ENCODE data around the gene IL32.

IL32 gene

DNA sequence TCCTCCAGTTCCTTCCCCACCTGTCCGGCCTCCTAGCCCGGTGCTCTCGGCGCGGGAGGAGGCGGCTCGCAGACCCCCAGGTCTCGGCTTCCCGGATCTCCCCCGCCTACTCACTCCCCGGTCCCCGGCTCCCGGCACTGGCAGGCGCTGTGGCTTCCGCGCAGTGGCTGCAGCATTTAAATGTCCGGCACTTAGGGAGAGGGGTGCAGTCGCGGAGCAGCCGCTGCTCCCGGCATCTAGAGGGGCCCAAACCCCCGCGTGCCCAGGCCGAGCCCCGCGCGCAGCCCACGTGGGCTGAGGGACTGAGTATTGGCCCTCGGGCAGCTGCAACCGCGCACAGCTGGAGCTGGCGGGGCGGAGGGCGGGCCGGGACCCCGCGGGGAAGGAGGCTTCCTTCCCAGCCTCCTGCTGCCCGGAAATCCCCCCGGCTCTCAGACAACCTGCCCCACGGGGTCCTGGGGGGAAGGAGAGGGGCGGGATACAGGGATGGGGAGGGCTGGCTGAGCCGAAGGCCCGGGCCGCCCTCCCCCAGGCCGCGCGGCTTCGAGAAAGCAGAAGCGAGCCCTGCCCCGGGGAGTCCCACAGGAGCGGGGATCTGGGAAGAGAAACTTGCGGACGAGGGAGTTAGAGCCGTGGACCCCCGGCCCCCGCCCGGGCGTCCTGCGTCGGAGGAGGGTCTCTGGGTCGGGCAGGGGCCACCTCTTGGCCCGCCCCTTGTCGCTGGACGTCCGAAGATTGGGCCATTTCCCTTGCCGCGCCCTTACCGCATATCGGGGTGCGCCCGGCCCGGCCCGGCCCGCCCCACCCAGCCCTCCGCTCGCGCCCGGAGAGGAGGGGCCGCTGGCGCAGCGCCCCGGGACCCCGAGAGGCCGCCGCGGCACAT, 19.4 kb upstream of the IL32 start, which contains the start of gene MMP25 (continued):
- TF ChIP-seq, protein P1, sequence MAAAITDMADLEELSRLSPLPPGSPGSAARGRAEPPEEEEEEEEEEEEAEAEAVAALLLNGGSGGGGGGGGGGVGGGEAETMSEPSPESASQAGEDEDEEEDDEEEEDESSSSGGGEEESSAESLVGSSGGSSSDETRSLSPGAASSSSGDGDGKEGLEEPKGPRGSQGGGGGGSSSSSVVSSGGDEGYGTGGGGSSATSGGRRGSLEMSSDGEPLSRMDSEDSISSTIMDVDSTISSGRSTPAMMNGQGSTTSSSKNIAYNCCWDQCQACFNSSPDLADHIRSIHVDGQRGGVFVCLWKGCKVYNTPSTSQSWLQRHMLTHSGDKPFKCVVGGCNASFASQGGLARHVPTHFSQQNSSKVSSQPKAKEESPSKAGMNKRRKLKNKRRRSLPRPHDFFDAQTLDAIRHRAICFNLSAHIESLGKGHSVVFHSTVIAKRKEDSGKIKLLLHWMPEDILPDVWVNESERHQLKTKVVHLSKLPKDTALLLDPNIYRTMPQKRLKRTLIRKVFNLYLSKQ (tag by site-specific recombination; IDR thresholded peaks at IDR 0.05; ENCODE audit: borderline replicate concordance) = no peak
- TF ChIP-seq ZSCAN30 (tag by site-specific recombination; IDR thresholded peaks at IDR 0.05) (no peak), ZNF433 (tag by site-specific recombination; IDR thresholded peaks at IDR 0.05; ENCODE audit: low read depth) (no peak), ZNF24 (tag by site-specific recombination; IDR thresholded peaks at IDR 0.05) (no peak), ZNF623 (tag by site-specific recombination; IDR thresholded peaks at IDR 0.05) (no peak), ZNF660 (tag by site-specific recombination; IDR thresholded peaks at IDR 0.05) (no peak), EGR2 (tag by site-specific recombination; IDR thresholded peaks at IDR 0.05; ENCODE audit: low read depth) (peak; percentile 68), ZNF10 (tag by site-specific recombination; IDR thresholded peaks at IDR 0.05) (peak; percentile 49; the same call in 1 of the 2 replicates), ZBTB20 (tag by site-specific recombination; IDR thresholded peaks at IDR 0.05) (peak; percentile 58; the same call in 1 of the 2 replicates), IKZF3 (tag by site-specific recombination; IDR thresholded peaks at IDR 0.05) (peak; percentile 32; the same call in 1 of the 2 replicates), ZNF621 (tag by site-specific recombination; IDR thresholded peaks at IDR 0.05) (no peak), YY1 (tag by site-specific recombination; IDR thresholded peaks at IDR 0.05) (no peak), ZNF19 (tag by site-specific recombination; IDR thresholded peaks at IDR 0.05; ENCODE audit: low read depth) (no peak), ZNF274 (IDR thresholded peaks at IDR 0.05; ENCODE audit: low read length) (no peak), ZNF274 (tag by site-specific recombination; IDR thresholded peaks at IDR 0.05; ENCODE audit: borderline replicate concordance) (no peak), KLF10 (tag by site-specific recombination; IDR thresholded peaks at IDR 0.05) (peak; percentile 51; the same call in 1 of the 2 replicates), ZNF366 (tag by site-specific recombination; conservative IDR thresholded peaks at IDR 0.05) (no peak), ZNF658 (tag by site-specific recombination; IDR thresholded peaks at IDR 0.05) (no peak), ZNF473 (tag by site-specific recombination; IDR thresholded peaks at IDR 0.05) (no peak), ZNF530 (tag by site-specific recombination; IDR thresholded peaks at IDR 0.05; ENCODE audit: low read depth) (0 out of 2 replicates have a peak, but pooled peaks have one; percentile 54), KLF1 (tag by site-specific recombination; IDR thresholded peaks at IDR 0.05) (peak; percentile 56; the same call in 1 of the 2 replicates), ZNF843 (tag by site-specific recombination; IDR thresholded peaks at IDR 0.05) (no peak), KLF7 (tag by site-specific recombination; IDR thresholded peaks at IDR 0.05; ENCODE audit: borderline replicate concordance) (no peak), ZNF423 (tag by site-specific recombination; IDR thresholded peaks at IDR 0.05) (no peak), ZXDB (tag by site-specific recombination; IDR thresholded peaks at IDR 0.05) (peak; percentile 16; the same call in 1 of the 2 replicates), ZNF501 (tag by site-specific recombination; IDR thresholded peaks at IDR 0.05) (no peak), ZNF514 (tag by site-specific recombination; IDR thresholded peaks at IDR 0.05) (no peak), ZBTB1 (tag by site-specific recombination; IDR thresholded peaks at IDR 0.05) (no peak)
- TF ChIP-seq, protein P2, sequence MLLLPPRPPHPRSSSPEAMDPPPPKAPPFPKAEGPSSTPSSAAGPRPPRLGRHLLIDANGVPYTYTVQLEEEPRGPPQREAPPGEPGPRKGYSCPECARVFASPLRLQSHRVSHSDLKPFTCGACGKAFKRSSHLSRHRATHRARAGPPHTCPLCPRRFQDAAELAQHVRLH (tag by site-specific recombination; IDR thresholded peaks at IDR 0.05) = no peak
- TF ChIP-seq, protein P3, sequence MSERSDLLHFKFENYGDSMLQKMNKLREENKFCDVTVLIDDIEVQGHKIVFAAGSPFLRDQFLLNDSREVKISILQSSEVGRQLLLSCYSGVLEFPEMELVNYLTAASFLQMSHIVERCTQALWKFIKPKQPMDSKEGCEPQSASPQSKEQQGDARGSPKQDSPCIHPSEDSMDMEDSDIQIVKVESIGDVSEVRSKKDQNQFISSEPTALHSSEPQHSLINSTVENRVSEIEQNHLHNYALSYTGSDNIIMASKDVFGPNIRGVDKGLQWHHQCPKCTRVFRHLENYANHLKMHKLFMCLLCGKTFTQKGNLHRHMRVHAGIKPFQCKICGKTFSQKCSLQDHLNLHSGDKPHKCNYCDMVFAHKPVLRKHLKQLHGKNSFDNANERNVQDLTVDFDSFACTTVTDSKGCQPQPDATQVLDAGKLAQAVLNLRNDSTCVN (tag by site-specific recombination; optimal IDR thresholded peaks at IDR 0.05) = peak; percentile 66
- TF ChIP-seq, protein P4, sequence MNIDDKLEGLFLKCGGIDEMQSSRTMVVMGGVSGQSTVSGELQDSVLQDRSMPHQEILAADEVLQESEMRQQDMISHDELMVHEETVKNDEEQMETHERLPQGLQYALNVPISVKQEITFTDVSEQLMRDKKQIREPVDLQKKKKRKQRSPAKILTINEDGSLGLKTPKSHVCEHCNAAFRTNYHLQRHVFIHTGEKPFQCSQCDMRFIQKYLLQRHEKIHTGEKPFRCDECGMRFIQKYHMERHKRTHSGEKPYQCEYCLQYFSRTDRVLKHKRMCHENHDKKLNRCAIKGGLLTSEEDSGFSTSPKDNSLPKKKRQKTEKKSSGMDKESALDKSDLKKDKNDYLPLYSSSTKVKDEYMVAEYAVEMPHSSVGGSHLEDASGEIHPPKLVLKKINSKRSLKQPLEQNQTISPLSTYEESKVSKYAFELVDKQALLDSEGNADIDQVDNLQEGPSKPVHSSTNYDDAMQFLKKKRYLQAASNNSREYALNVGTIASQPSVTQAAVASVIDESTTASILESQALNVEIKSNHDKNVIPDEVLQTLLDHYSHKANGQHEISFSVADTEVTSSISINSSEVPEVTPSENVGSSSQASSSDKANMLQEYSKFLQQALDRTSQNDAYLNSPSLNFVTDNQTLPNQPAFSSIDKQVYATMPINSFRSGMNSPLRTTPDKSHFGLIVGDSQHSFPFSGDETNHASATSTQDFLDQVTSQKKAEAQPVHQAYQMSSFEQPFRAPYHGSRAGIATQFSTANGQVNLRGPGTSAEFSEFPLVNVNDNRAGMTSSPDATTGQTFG (tag by site-specific recombination; IDR thresholded peaks at IDR 0.05; ENCODE audit: borderline replicate concordance) = no peak
- TF ChIP-seq, protein P5, sequence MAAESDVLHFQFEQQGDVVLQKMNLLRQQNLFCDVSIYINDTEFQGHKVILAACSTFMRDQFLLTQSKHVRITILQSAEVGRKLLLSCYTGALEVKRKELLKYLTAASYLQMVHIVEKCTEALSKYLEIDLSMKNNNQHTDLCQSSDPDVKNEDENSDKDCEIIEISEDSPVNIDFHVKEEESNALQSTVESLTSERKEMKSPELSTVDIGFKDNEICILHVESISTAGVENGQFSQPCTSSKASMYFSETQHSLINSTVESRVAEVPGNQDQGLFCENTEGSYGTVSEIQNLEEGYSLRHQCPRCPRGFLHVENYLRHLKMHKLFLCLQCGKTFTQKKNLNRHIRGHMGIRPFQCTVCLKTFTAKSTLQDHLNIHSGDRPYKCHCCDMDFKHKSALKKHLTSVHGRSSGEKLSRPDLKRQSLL (tag by site-specific recombination; IDR thresholded peaks at IDR 0.05) = no peak
- TF ChIP-seq, protein P6, sequence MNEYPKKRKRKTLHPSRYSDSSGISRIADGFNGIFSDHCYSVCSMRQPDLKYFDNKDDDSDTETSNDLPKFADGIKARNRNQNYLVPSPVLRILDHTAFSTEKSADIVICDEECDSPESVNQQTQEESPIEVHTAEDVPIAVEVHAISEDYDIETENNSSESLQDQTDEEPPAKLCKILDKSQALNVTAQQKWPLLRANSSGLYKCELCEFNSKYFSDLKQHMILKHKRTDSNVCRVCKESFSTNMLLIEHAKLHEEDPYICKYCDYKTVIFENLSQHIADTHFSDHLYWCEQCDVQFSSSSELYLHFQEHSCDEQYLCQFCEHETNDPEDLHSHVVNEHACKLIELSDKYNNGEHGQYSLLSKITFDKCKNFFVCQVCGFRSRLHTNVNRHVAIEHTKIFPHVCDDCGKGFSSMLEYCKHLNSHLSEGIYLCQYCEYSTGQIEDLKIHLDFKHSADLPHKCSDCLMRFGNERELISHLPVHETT (tag by site-specific recombination; IDR thresholded peaks at IDR 0.05) = no peak

All from HEK293 (cell line).